Vagina (tissue), 2 donors: ENCODE measurements around the gene C9orf50.

ENCODE experiments used
- CTCF ChIP-seq, 3 experiments: fragments of 450-650 bp in 2 of 3; fragments of 200-600 bp in 1 of 3; sonication (generic) in 1 of 3; IDR thresholded peaks; one replicate each; pipeline ENCODE4 v1.5.1; 2017 to 2019; ENCODE audit warnings: antibody characterized with exemption in 3 of 3, mild to moderate bottlenecking in 2 of 3, moderate library complexity in 2 of 3
- POLR2A ChIP-seq, 2 donors: fragments of 450-650 bp; IDR thresholded peaks; one replicate each; pipeline ENCODE4 v1.6.1; 2017; ENCODE audit warnings: antibody characterized with exemption in 2 of 2, mild to moderate bottlenecking in 2 of 2, moderate library complexity in 2 of 2

GRCh38 chr9:129643706-129644105 lies 22.8 kb upstream of the C9orf50 start:
- TF ChIP-seq CTCF (IDR thresholded peaks at IDR 0.05): no peak
- TF ChIP-seq POLR2A (IDR thresholded peaks at IDR 0.05): no peak
